ENCODE results near the gene ACTN4. TPM values are rescaled to one million over a fixed set of nuclear protein-coding genes. Genes with fewer than 3 reads are reported as not detected.
A peak's percentile ranks its signal among the peaks of the same experiment; 100 is the strongest.

ACTN4 gene
- polyA plus RNA-seq, 2 of the 4 experiments (the other 2 are of a cell fraction): 605 to 967 TPM

DNA sequence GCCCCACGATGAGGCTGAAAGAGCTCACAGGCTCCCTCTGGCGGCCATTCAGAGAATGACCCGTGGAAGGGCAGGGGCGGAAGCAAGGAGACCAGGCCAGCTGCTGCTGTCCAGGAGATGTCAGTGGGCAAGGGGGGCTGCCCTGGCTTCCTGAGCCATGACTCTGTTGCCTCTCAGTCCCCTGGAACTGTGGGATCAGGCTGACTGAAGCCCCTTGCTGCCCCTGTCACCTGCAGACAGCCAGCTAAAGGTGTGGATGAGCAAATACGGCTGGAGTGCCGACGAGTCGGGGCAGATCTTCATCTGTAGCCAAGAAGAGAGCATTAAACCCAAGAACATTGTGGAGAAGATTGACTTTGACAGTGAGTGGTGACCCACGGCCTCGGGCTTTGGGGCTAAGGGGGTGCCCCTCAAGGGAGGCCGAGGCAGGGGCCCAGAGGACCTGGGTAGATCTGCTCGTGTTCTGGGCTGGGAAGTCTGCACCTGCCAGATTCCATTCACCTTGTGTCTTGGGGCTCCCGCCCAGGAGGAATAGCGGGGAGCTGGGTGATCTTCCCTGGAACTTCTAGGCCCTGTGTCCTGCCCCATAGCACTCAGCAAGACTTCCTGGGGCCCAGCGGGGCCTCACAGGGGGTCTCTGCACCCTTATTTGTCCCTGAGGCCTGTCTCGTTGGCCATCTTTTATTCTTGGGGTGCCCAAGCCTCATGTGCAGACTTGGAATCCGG lies 12.5 kb upstream of the ACTN4 start (continued):
- TF ChIP-seq, protein P1, sequence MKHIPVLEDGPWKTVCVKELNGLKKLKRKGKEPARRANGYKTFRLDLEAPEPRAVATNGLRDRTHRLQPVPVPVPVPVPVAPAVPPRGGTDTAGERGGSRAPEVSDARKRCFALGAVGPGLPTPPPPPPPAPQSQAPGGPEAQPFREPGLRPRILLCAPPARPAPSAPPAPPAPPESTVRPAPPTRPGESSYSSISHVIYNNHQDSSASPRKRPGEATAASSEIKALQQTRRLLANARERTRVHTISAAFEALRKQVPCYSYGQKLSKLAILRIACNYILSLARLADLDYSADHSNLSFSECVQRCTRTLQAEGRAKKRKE (CRISPR knock-in tag; IDR thresholded peaks at IDR 0.05; ENCODE audit: low read depth): no peak
- TF ChIP-seq HDAC2 (IDR thresholded peaks at IDR 0.05) (no peak), HOXA7 (CRISPR knock-in tag; IDR thresholded peaks at IDR 0.05) (no peak), ZFP36 (IDR thresholded peaks at IDR 0.05; ENCODE audit: borderline replicate concordance, partially characterized antibody) (no peak), ZC3H11A (IDR thresholded peaks at IDR 0.05) (no peak), HES2 (IDR thresholded peaks at IDR 0.05) (no peak), CBX2 (IDR thresholded peaks at IDR 0.05; ENCODE audit: borderline replicate concordance, low read depth) (no peak), EP300 (IDR thresholded peaks at IDR 0.05) (no peak), RNF2 (IDR thresholded peaks at IDR 0.05; ENCODE audit: borderline replicate concordance, low read depth) (no peak), RCOR1 (IDR thresholded peaks at IDR 0.05; ENCODE audit: low read depth, low read length) (no peak), NR3C1 (IDR thresholded peaks at IDR 0.05) (no peak), CBX8 (IDR thresholded peaks at IDR 0.05) (no peak)
- TF ChIP-seq, protein P2, sequence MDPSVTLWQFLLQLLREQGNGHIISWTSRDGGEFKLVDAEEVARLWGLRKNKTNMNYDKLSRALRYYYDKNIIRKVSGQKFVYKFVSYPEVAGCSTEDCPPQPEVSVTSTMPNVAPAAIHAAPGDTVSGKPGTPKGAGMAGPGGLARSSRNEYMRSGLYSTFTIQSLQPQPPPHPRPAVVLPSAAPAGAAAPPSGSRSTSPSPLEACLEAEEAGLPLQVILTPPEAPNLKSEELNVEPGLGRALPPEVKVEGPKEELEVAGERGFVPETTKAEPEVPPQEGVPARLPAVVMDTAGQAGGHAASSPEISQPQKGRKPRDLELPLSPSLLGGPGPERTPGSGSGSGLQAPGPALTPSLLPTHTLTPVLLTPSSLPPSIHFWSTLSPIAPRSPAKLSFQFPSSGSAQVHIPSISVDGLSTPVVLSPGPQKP (IDR thresholded peaks at IDR 0.05; ENCODE audit: low read depth, low read length): no peak
- TF ChIP-seq, protein P3, sequence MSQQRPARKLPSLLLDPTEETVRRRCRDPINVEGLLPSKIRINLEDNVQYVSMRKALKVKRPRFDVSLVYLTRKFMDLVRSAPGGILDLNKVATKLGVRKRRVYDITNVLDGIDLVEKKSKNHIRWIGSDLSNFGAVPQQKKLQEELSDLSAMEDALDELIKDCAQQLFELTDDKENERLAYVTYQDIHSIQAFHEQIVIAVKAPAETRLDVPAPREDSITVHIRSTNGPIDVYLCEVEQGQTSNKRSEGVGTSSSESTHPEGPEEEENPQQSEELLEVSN (IDR thresholded peaks at IDR 0.05; ENCODE audit: borderline replicate concordance, low read depth): no peak

- DNase-seq (ENCODE audit: low read depth in 1 of 2, low spot score in 1 of 2) (no peak), FAIRE-seq (peak; percentile 98), ATAC-seq (no peak)
- ChIA-PET POLR2A (interaction anchor here (1.3 to 3.1 kb wide), 3 partner anchors 12 to 295 kb away, joined by 4 to 18 read pairs (median 4); partner anchors contain the start of genes ACTN4, FAM98C, MRPS12 and SARS2), CTCF (interaction anchor here (0.6 to 11.7 kb wide), 83 partner anchors 8 to 892 kb away, joined by 3 to 172 read pairs (median 7); partner anchors contain the start of genes ACTN4, CAPN12, EIF3K and FAM98C)
- Histone ChIP-seq H3K4me1 (peaks cover 47% of the 10 kb centered on the region), H3K9me3 (no peaks in the 10 kb centered on the region), H3K27ac (peak overlapping the region; percentile 67 to 77), H3K4me3 (no peak overlapping the region), H3K4me2 (peak overlapping the region; percentile 26; the same call in 2 of the 3 replicates)
- WGBS (ENCODE audit: missing lambda C conversion rate): 79% methylated on average over 17 of the region's 17 CpGs
- TF ChIP-seq, protein P4, sequence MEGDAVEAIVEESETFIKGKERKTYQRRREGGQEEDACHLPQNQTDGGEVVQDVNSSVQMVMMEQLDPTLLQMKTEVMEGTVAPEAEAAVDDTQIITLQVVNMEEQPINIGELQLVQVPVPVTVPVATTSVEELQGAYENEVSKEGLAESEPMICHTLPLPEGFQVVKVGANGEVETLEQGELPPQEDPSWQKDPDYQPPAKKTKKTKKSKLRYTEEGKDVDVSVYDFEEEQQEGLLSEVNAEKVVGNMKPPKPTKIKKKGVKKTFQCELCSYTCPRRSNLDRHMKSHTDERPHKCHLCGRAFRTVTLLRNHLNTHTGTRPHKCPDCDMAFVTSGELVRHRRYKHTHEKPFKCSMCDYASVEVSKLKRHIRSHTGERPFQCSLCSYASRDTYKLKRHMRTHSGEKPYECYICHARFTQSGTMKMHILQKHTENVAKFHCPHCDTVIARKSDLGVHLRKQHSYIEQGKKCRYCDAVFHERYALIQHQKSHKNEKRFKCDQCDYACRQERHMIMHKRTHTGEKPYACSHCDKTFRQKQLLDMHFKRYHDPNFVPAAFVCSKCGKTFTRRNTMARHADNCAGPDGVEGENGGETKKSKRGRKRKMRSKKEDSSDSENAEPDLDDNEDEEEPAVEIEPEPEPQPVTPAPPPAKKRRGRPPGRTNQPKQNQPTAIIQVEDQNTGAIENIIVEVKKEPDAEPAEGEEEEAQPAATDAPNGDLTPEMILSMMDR (IDR thresholded peaks at IDR 0.05): no peak
- TF ChIP-seq PHF8 (IDR thresholded peaks at IDR 0.05; ENCODE audit: borderline replicate concordance, low read depth): no peak
- TF ChIP-seq, protein P5, sequence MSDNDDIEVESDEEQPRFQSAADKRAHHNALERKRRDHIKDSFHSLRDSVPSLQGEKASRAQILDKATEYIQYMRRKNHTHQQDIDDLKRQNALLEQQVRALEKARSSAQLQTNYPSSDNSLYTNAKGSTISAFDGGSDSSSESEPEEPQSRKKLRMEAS (IDR thresholded peaks at IDR 0.05): 0 out of 2 replicates have a peak, but pooled peaks have one; percentile 22
- TF ChIP-seq KDM1A (IDR thresholded peaks at IDR 0.05; ENCODE audit: low read depth): no peak; the same call in 1 of the 2 replicates
- TF ChIP-seq HES2 (IDR thresholded peaks at IDR 0.05): no peak
- TF ChIP-seq HDAC2 (IDR thresholded peaks at IDR 0.05): no peak
- TF ChIP-seq, protein P1 (CRISPR knock-in tag; IDR thresholded peaks at IDR 0.05; ENCODE audit: low read depth): no peak
- no peak for TF ChIP-seq BHLHE40 (IDR thresholded peaks at IDR 0.05; ENCODE audit: low read depth, low read length)
- no peak for TF ChIP-seq CBX2 (IDR thresholded peaks at IDR 0.05; ENCODE audit: borderline replicate concordance, low read depth)
- no peak for TF ChIP-seq PBX3 (IDR thresholded peaks at IDR 0.05)
- no peak for TF ChIP-seq EHMT2 (IDR thresholded peaks at IDR 0.05; ENCODE audit: low read depth)
- TF ChIP-seq JUNB (IDR thresholded peaks at IDR 0.05): no peak
- no peak for TF ChIP-seq NPAS2 (CRISPR knock-in tag; IDR thresholded peaks at IDR 0.05; ENCODE audit: borderline replicate concordance)
- no peak for TF ChIP-seq JUN (IDR thresholded peaks at IDR 0.05)
- no peak for TF ChIP-seq FOSB (CRISPR knock-in tag; IDR thresholded peaks at IDR 0.05)
- TF ChIP-seq CHD4 (IDR thresholded peaks at IDR 0.05; ENCODE audit: borderline replicate concordance): peak; percentile 29
- no peak for TF ChIP-seq RNF2 (IDR thresholded peaks at IDR 0.05; ENCODE audit: borderline replicate concordance, low read depth)
- no peak for TF ChIP-seq SREBF2 (IDR thresholded peaks at IDR 0.05)
- no peak for TF ChIP-seq MAZ (IDR thresholded peaks at IDR 0.05; ENCODE audit: borderline replicate concordance, low read depth, low read length)
These were observed 11.7 kb upstream of the ACTN4 start for GRCh38 chr19:38635483-38636399.
